Endothelial cell of umbilical vein (primary cell): ENCODE results near the gene OTOGL. TPM values are rescaled to one million over a fixed set of nuclear protein-coding genes. Genes with fewer than 3 reads are reported as not detected.

Source experiments
- BruUV-seq: library from RNA; stranded (reverse); fragments of 400-500 nt; replicated peaks from 2 replicates; lab custom pipeline; 2021; lab: Mats Ljungman, UMichigan
- CTCF ChIA-PET: fragments of 300-600, 350-600 bp; sonication (Branson Sonifier 250); formaldehyde crosslinking; loops from one replicate; lab custom pipeline; 2021; ENCODE audit warnings: antibody characterized with exemption, inconsistent platforms; lab: Charles Lee
- POLR2A ChIA-PET: fragments of 300-600, 350-600 bp; sonication (Branson Sonifier 250); formaldehyde crosslinking; loops from one replicate; lab custom pipeline; 2021; ENCODE audit warnings: antibody characterized with exemption, inconsistent platforms; lab: Charles Lee
- DNase-seq: peaks from one replicate; pipeline ENCODE4 v3.0.0-alpha.2; 2011; ENCODE audit warnings: low read depth, low spot score
- FAIRE-seq: peaks from 2 replicates; lab custom pipeline; 2011; peaks lifted over from hg19 to GRCh38; lab: Jason Lieb, UNC
- H2AFZ ChIP-seq: 2 replicates; pipeline ENCODE4 v1.6.0; 2012; ENCODE audit warnings: low read depth, low read length, control low read depth, inconsistent platforms
- H3K27ac ChIP-seq: 2 replicates; pipeline ENCODE4 v1.5.1; 2011; ENCODE audit warnings: low read depth, mild to moderate bottlenecking, control low read depth, low read length, moderate library complexity; ENCODE audit not compliant: insufficient read depth
- H3K27me3 ChIP-seq, 2 experiments: 2 replicates each; pipeline versions ENCODE4 v1.6.0 to v1.6.1; 2011; ENCODE audit warnings: low read length in 2 of 2, mixed read lengths in 1 of 2; ENCODE audit not compliant: control insufficient read depth in 2 of 2, insufficient read depth in 2 of 2
- H3K36me3 ChIP-seq, 2 experiments: 2 replicates in 1 of 2; 3 replicates in 1 of 2; pipeline ENCODE4 v1.5.1; 2011; ENCODE audit warnings: low read length in 2 of 2, mild to moderate bottlenecking in 1 of 2, moderate library complexity in 1 of 2; ENCODE audit not compliant: control insufficient read depth in 2 of 2, insufficient read depth in 2 of 2; ENCODE audit errors: extremely low read depth in 1 of 2
- H3K4me1 ChIP-seq: 3 replicates; pipeline ENCODE4 v1.5.1; 2011; ENCODE audit warnings: mild to moderate bottlenecking, low read length; ENCODE audit not compliant: control insufficient read depth, insufficient read depth; ENCODE audit errors: extremely low read depth
- H3K4me2 ChIP-seq: 2 replicates; pipeline ENCODE4 v1.6.1; 2011; ENCODE audit warnings: low read length, control low read depth, mixed read lengths; ENCODE audit not compliant: insufficient read depth
- H3K4me3 ChIP-seq, 3 experiments: fragments of 200-600 bp in 1 of 3; sonication (generic), shearing (Covaris generic) in 1 of 3; replicated peaks in 1 of 3; 2 replicates each; pipeline ENCODE4 v1.5.1; 2011 to 2016; ENCODE audit warnings: control low read depth in 3 of 3, low read length in 3 of 3, mild to moderate bottlenecking in 2 of 3, inconsistent platforms in 1 of 3, low read depth in 1 of 3, moderate library complexity in 1 of 3; ENCODE audit not compliant: insufficient read depth in 1 of 3
- H3K79me2 ChIP-seq: 2 replicates; pipeline ENCODE4 v1.6.0; 2012; ENCODE audit warnings: low read length, inconsistent platforms; ENCODE audit not compliant: control insufficient read depth, insufficient read depth
- H3K9ac ChIP-seq: replicated peaks from 2 replicates; pipeline ENCODE3; 2011; ENCODE audit warnings: low read length, control low read depth; ENCODE audit not compliant: insufficient read depth; ENCODE audit errors: extremely low read depth
- H3K9me1 ChIP-seq: replicated peaks from 3 replicates; pipeline ENCODE4 v1.6.0; 2011; ENCODE audit warnings: mild to moderate bottlenecking, low read length; ENCODE audit not compliant: control insufficient read depth, insufficient read depth; ENCODE audit errors: extremely low read depth
- H3K9me3 ChIP-seq: replicated peaks from 2 replicates; pipeline ENCODE4 v1.5.1; 2012; ENCODE audit warnings: low read length, inconsistent platforms; ENCODE audit not compliant: control insufficient read depth, insufficient read depth
- H4K20me1 ChIP-seq: replicated peaks from 2 replicates; pipeline ENCODE3; 2011; ENCODE audit warnings: mild to moderate bottlenecking, low read length; ENCODE audit not compliant: control insufficient read depth, insufficient read depth; ENCODE audit errors: extremely low read depth
- EZH2 ChIP-seq: IDR thresholded peaks from 2 replicates; pipeline ENCODE4 v1.6.1; 2012; ENCODE audit warnings: borderline replicate concordance, low read depth, mild to moderate bottlenecking, moderate library complexity, low read length, inconsistent platforms; ENCODE audit not compliant: severe bottlenecking
- POLR2AphosphoS5 ChIP-seq: IDR thresholded peaks from 2 replicates; pipeline ENCODE4 v1.6.1; 2012; ENCODE audit warnings: low read depth, mild to moderate bottlenecking, control low read depth, low read length, moderate library complexity; ENCODE audit not compliant: insufficient read depth
- dilution Hi-C: fragments of 300-500 bp; cut with MboI; formaldehyde crosslinking; loops from one replicate; pipeline ENCODE4 v1.15.0; 2019; ENCODE audit warnings: low sequenced_read_pairs; ENCODE audit not compliant: extremely low pct_ligation_motif_present
- intact Hi-C: fragments of 100-400 bp; cut with micrococcal nuclease; formaldehyde crosslinking; loops from one replicate; pipeline ENCODE4 v1.10.0; 2022
- polyA plus RNA-seq, 4 experiments: library from polyadenylated mRNA; depleted of rRNA in 3 of 4; stranded (reverse) in 3 of 4; unstranded in 1 of 4; fragments of >200 nt; gene quantifications; 2 replicates each; pipeline versions ENCODE4 v1.2.1 to v1.2.3, GENCODE V29; 2011 to 2012; ENCODE audit warnings: missing spikeins in 1 of 4
- total RNA-seq: library from RNA; stranded (reverse); gene quantifications from 2 replicates; pipeline ENCODE4 v1.2.3, GENCODE V29; 2021
- TF ChIP-seq, protein P1 (sequence below), 2 donors: IDR thresholded peaks; 1 replicate in 1 of 2; 2 replicates in 1 of 2; pipeline ENCODE4 v1.5.1; 2011; ENCODE audit warnings: low read length in 2 of 2, mild to moderate bottlenecking in 2 of 2, moderate library complexity in 2 of 2, control low read depth in 1 of 2, inconsistent platforms in 1 of 2, low read depth in 1 of 2; ENCODE audit not compliant: insufficient read depth in 1 of 2; ENCODE audit errors: extremely low read depth in 1 of 2

Gene OTOGL
- total and polyA plus RNA-seq, 2 donors (not counting 3 experiments of a cell fraction or from before 2014, with no cell fraction given) = 1.4 to 2.0 TPM

DNA sequence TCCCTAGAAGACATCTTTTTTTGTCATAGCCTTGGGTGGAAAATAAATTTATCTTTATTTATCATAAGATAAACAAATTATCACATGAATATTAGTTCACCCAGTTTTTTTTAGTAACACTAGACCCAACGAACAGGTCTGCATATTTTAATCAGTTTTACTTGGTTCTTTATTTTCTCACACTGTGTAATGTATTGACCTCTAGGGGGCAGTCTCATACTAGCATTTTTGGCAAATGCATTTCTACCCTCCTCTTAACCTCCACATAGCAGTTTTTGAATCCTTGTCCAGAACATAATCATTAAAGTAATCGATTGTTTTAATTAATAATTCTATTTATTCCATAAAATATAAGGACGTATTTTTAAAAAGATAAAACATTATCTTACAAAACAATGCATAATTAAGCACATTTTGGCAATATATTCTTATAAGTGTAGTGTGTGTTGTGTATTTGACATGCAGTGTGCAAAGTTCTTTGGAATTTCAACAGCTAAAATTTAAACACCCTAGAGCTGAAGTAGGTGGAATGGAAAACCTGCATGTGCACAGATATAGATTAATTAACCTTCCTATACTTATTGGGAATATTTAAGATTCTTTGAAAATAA is 313.1 kb downstream of the OTOGL start:
- CTCF ChIA-PET = interaction anchor here (0.6 to 2.2 kb wide), 9 partner anchors 11 to 845 kb away, joined by 3 to 21 read pairs (median 5); no protein-coding TSS in a partner anchor
- intact Hi-C loops = loop anchor here (1.0 to 5.0 kb wide), 6 partner anchors 186 to 846 kb away; no protein-coding TSS in a partner anchor
- H3K4me2 ChIP-seq = no peak overlapping the region
- POLR2A ChIA-PET = no interaction called here
- no peaks in the 10 kb centered on the region for H3K4me1 ChIP-seq
- H3K9me1 ChIP-seq = no peaks in the 10 kb centered on the region
- no peaks in the 10 kb centered on the region for H3K79me2 ChIP-seq
- DNase-seq (peak; percentile 56), FAIRE-seq (no peak)
- H2AFZ ChIP-seq = no peak overlapping the region
- no peaks in the 10 kb centered on the region for H4K20me1 ChIP-seq
- dilution Hi-C loops = no loop called here
- no peaks in the 10 kb centered on the region for H3K27me3 ChIP-seq
- H3K9ac ChIP-seq = no peak overlapping the region
- no peak overlapping the region for H3K4me3 ChIP-seq
- no peak for TF ChIP-seq POLR2AphosphoS5
- TF ChIP-seq, protein P1, sequence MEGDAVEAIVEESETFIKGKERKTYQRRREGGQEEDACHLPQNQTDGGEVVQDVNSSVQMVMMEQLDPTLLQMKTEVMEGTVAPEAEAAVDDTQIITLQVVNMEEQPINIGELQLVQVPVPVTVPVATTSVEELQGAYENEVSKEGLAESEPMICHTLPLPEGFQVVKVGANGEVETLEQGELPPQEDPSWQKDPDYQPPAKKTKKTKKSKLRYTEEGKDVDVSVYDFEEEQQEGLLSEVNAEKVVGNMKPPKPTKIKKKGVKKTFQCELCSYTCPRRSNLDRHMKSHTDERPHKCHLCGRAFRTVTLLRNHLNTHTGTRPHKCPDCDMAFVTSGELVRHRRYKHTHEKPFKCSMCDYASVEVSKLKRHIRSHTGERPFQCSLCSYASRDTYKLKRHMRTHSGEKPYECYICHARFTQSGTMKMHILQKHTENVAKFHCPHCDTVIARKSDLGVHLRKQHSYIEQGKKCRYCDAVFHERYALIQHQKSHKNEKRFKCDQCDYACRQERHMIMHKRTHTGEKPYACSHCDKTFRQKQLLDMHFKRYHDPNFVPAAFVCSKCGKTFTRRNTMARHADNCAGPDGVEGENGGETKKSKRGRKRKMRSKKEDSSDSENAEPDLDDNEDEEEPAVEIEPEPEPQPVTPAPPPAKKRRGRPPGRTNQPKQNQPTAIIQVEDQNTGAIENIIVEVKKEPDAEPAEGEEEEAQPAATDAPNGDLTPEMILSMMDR (IDR thresholded peaks at IDR 0.05; ENCODE audit: extremely low read depth in 1 of 2, insufficient read depth in 1 of 2, low read depth in 1 of 2, low read length in 2 of 2) = peak; percentile 33 to 48
- no peaks in the 10 kb centered on the region for H3K9me3 ChIP-seq
- no peak overlapping the region for H3K27ac ChIP-seq
- no peaks in the 10 kb centered on the region for H3K36me3 ChIP-seq
- no TSS peak for BruUV-seq

DNA sequence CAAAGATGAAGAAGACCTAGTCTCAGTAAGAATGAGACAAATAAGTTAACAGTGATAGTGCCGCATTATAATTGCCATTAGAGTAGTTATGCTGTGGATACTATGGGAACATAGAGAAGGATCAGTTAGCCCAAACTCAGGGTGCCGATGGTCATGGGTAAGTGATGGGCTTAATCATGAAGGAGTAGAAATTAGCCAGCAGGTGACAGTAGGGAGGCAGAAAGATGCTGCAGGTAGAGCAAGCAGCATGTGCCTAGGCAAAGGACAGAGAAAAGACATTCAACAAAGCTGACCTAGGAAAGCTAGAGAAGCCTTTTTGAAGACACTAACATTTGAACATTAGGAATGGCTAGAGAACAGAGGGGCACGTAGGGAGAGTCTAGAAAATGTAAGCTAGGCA is 314.1 kb downstream of the OTOGL start:
- intact Hi-C loops = loop anchor here (2.0 to 5.0 kb wide), 2 partner anchors 209 to 845 kb away; no protein-coding TSS in a partner anchor
- ChIA-PET POLR2A (no interaction called here), CTCF (interaction anchor here (1.0 to 2.2 kb wide), 12 partner anchors 9 to 844 kb away, joined by 3 to 21 read pairs (median 5); no protein-coding TSS in a partner anchor)
- Histone ChIP-seq H3K4me3 (no peak overlapping the region), H3K9me3 (no peaks in the 10 kb centered on the region), H3K36me3 (no peaks in the 10 kb centered on the region), H3K4me1 (no peaks in the 10 kb centered on the region), H3K9me1 (no peaks in the 10 kb centered on the region), H3K27ac (no peak overlapping the region), H3K79me2 (no peaks in the 10 kb centered on the region), H4K20me1 (no peaks in the 10 kb centered on the region), H2AFZ (no peak overlapping the region), H3K27me3 (no peaks in the 10 kb centered on the region), H3K9ac (no peak overlapping the region), H3K4me2 (no peak overlapping the region)
- TF ChIP-seq EZH2 = no peak
- dilution Hi-C loops = no loop called here
- DNase-seq = no peak
- FAIRE-seq = no peak
- BruUV-seq = no TSS peak
